IMR-90 (cell line): ENCODE results near the gene SPTBN5. TPM values are rescaled to one million over a fixed set of nuclear protein-coding genes. Genes with fewer than 3 reads are reported as not detected.

Experiments
- ATAC-seq: fragments of 200-7000 bp; cut with Tn5 transposase; 2 replicates; pipeline ENCODE4 v1.9.1; 2020; ENCODE audit warnings: low read depth, mild to moderate bottlenecking, moderate library complexity
- BruUV-seq: library from RNA; stranded (reverse); fragments of 400-500 nt; replicated peaks from 2 replicates; lab custom pipeline; 2021; lab: Mats Ljungman, UMichigan
- CTCF ChIA-PET: fragments of 300-600 bp; formaldehyde crosslinking; extraction: SDS; loops from one replicate; lab custom pipeline; 2021; ENCODE audit warnings: antibody characterized with exemption; lab: Yijun Ruan, JAX
- POLR2A ChIA-PET: fragments of 300-600 bp; sonication (Branson Sonifier 250); formaldehyde crosslinking; loops from one replicate; lab custom pipeline; 2022; ENCODE audit warnings: antibody characterized with exemption; ENCODE audit not compliant: unreplicated experiment; lab: Charles Lee
- DNase-seq: peaks from one replicate; pipeline ENCODE4 v3.0.0; 2013
- H2AFZ ChIP-seq: replicated peaks from 2 replicates; pipeline ENCODE3; 2013; ENCODE audit warnings: low read length, mild to moderate bottlenecking; ENCODE audit not compliant: poor library complexity
- H2AK5ac ChIP-seq: 2 replicates; pipeline ENCODE4 v1.6.1; 2013; ENCODE audit warnings: low read depth, low read length, inconsistent platforms
- H2AK9ac ChIP-seq: replicated peaks from 2 replicates; pipeline ENCODE3; 2013; ENCODE audit warnings: mild to moderate bottlenecking, low read depth, low read length, moderate library complexity; ENCODE audit not compliant: poor library complexity
- H2BK120ac ChIP-seq: 2 replicates; pipeline ENCODE4 v1.6.1; 2013; ENCODE audit warnings: low read depth, low read length, inconsistent platforms
- H2BK15ac ChIP-seq: 3 replicates; pipeline ENCODE4 v1.6.1; 2013; ENCODE audit warnings: low read depth, low read length, inconsistent platforms
- H2BK20ac ChIP-seq: 2 replicates; pipeline ENCODE4 v1.6.1; 2013; ENCODE audit warnings: low read depth, mild to moderate bottlenecking, inconsistent platforms, low read length, moderate library complexity
- H2BK5ac ChIP-seq: 2 replicates; pipeline ENCODE4 v1.6.1; 2013; ENCODE audit warnings: mild to moderate bottlenecking, low read depth, low read length, inconsistent platforms; ENCODE audit not compliant: poor library complexity, severe bottlenecking
- H3K14ac ChIP-seq: replicated peaks from 2 replicates; pipeline ENCODE4 v1.6.1; 2013; ENCODE audit warnings: low read depth, low read length, inconsistent platforms
- H3K18ac ChIP-seq: 2 replicates; pipeline ENCODE4 v1.6.1; 2013; ENCODE audit warnings: low read depth, low read length, control low read depth
- H3K23ac ChIP-seq: 2 replicates; pipeline ENCODE4 v1.6.1; 2013; ENCODE audit warnings: low read depth, low read length, inconsistent platforms
- H3K27ac ChIP-seq: 2 replicates; pipeline ENCODE4 v1.5.1; 2013; ENCODE audit warnings: mild to moderate bottlenecking, control low read depth, low read length; ENCODE audit not compliant: insufficient read depth
- H3K27me3 ChIP-seq: 2 replicates; pipeline ENCODE4 v1.6.1; 2013; ENCODE audit warnings: low read length; ENCODE audit not compliant: control insufficient read depth, insufficient read depth
- H3K36me3 ChIP-seq: 2 replicates; pipeline ENCODE4 v1.6.1; 2013; ENCODE audit warnings: low read length, mixed read lengths; ENCODE audit not compliant: control insufficient read depth, insufficient read depth
- H3K4ac ChIP-seq: 2 replicates; pipeline ENCODE4 v1.6.1; 2013; ENCODE audit warnings: low read depth, low read length, inconsistent platforms
- H3K4me1 ChIP-seq: 2 replicates; pipeline ENCODE4 v1.6.1; 2013; ENCODE audit warnings: low read length, mixed read lengths; ENCODE audit not compliant: control insufficient read depth, insufficient read depth
- H3K4me2 ChIP-seq: 2 replicates; pipeline ENCODE4 v1.6.1; 2013; ENCODE audit warnings: low read depth, mild to moderate bottlenecking, control low read depth, low read length, moderate library complexity
- H3K4me3 ChIP-seq: 2 replicates; pipeline ENCODE4 v1.5.1; 2013; ENCODE audit warnings: low read depth, mild to moderate bottlenecking, control low read depth, low read length, moderate library complexity; ENCODE audit not compliant: insufficient read depth
- H3K56ac ChIP-seq: 2 replicates; pipeline ENCODE4 v1.6.1; 2013; ENCODE audit warnings: low read length, inconsistent platforms; ENCODE audit not compliant: insufficient read depth; ENCODE audit errors: extremely low read depth
- H3K79me1 ChIP-seq, 2 experiments: 2 replicates each; pipeline ENCODE4 v1.6.1; 2013; ENCODE audit warnings: low read length in 2 of 2, inconsistent platforms in 1 of 2, low read depth in 1 of 2
- H3K9ac ChIP-seq: 2 replicates; pipeline ENCODE4 v1.6.1; 2013; ENCODE audit warnings: low read depth, low read length, control low read depth
- H3K9me1 ChIP-seq: 2 replicates; pipeline ENCODE4 v1.6.1; 2013; ENCODE audit warnings: low read length, inconsistent platforms; ENCODE audit not compliant: insufficient read depth
- H3K9me3 ChIP-seq: 2 replicates; pipeline ENCODE4 v1.6.1; 2013; ENCODE audit warnings: low read length; ENCODE audit not compliant: control insufficient read depth, insufficient read depth
- H4K20me1 ChIP-seq: 2 replicates; pipeline ENCODE4 v1.6.1; 2013; ENCODE audit warnings: low read length, inconsistent platforms; ENCODE audit not compliant: insufficient read depth
- H4K5ac ChIP-seq: 2 replicates; pipeline ENCODE4 v1.6.1; 2013; ENCODE audit warnings: mild to moderate bottlenecking, low read depth, low read length, control low read depth
- H4K8ac ChIP-seq, 2 experiments: 2 replicates each; pipeline ENCODE4 v1.6.1; 2013; ENCODE audit warnings: low read depth in 2 of 2, low read length in 2 of 2, control low read depth in 1 of 2, inconsistent platforms in 1 of 2
- H4K91ac ChIP-seq: 2 replicates; pipeline ENCODE4 v1.6.1; 2013; ENCODE audit warnings: low read depth, low read length, inconsistent platforms; ENCODE audit not compliant: insufficient read depth
- CEBPB ChIP-seq: IDR thresholded peaks from 2 replicates; pipeline ENCODE4 v1.6.1; 2012; ENCODE audit warnings: low read depth, low read length, improper control_type of control experiment
- CHD1 ChIP-seq: IDR thresholded peaks from 2 replicates; pipeline ENCODE4 v1.6.1; 2012; ENCODE audit warnings: low read depth, low read length, improper control_type of control experiment
- MAFK ChIP-seq: IDR thresholded peaks from 2 replicates; pipeline ENCODE4 v1.6.1; 2012; ENCODE audit warnings: low read depth, low read length, improper control_type of control experiment
- MAZ ChIP-seq: IDR thresholded peaks from 2 replicates; pipeline ENCODE4 v1.6.1; 2012; ENCODE audit warnings: low read depth, mild to moderate bottlenecking, low read length, improper control_type of control experiment, moderate library complexity, borderline replicate concordance
- MXI1 ChIP-seq: IDR thresholded peaks from 2 replicates; pipeline ENCODE4 v1.6.1; 2012; ENCODE audit warnings: low read depth, mild to moderate bottlenecking, low read length, moderate library complexity, borderline replicate concordance
- NFE2L2 ChIP-seq: fragments of 150-350 bp; IDR thresholded peaks from 2 replicates; pipeline ENCODE4 v1.6.1; 2016; ENCODE audit warnings: low read depth, mild to moderate bottlenecking, low read length
- POLR2A ChIP-seq: IDR thresholded peaks from 2 replicates; pipeline ENCODE4 v1.6.1; 2012; ENCODE audit warnings: mild to moderate bottlenecking, low read depth, low read length
- RAD21 ChIP-seq: IDR thresholded peaks from 2 replicates; pipeline ENCODE4 v1.6.1; 2012; ENCODE audit warnings: low read length, improper control_type of control experiment
- RCOR1 ChIP-seq: IDR thresholded peaks from 2 replicates; pipeline ENCODE4 v1.6.1; 2012; ENCODE audit warnings: mild to moderate bottlenecking, low read length, improper control_type of control experiment; ENCODE audit not compliant: insufficient replicate concordance
- SMC3 ChIP-seq: fragments of 150-350 bp; IDR thresholded peaks from 2 replicates; pipeline ENCODE4 v1.6.1; 2016; ENCODE audit warnings: low read depth, mild to moderate bottlenecking, antibody characterized with exemption, low read length, moderate library complexity
- WGBS, 2 experiments: methylation state at CpG; one replicate each; pipeline versions ENCODE4 v1.1.5 to v1.1.7; 2013; ENCODE audit warnings: missing lambda C conversion rate in 2 of 2; ENCODE audit not compliant: insufficient read length in 1 of 2; ENCODE audit errors: extremely low coverage in 2 of 2; 5-methylcytosine and 5-hydroxymethylcytosine counted together
- dilution Hi-C: fragments of 300-500 bp; cut with HindIII; formaldehyde crosslinking; loops from one replicate; pipeline ENCODE4 v1.14.3; 2018; ENCODE audit warnings: low sequenced_read_pairs; ENCODE audit not compliant: unreplicated experiment
- in situ Hi-C: fragments of 300-500 bp; cut with MboI; formaldehyde crosslinking; loops from 3 replicates; pipeline ENCODE4 v1.14.3; 2019; ENCODE audit warnings: low sequenced_read_pairs, inconsistent platforms, mixed read lengths
- intact Hi-C: fragments of 100-400 bp; cut with micrococcal nuclease; formaldehyde crosslinking; loops from 2 replicates; pipeline ENCODE4 v1.10.0; 2022
- polyA plus RNA-seq, 3 experiments: library from polyadenylated mRNA; depleted of rRNA; stranded (reverse); fragments of >200 nt; gene quantifications; 2 replicates each; pipeline ENCODE4 v1.2.3, GENCODE V29; 2012; ENCODE audit warnings: low replicate concordance in 1 of 3
- total RNA-seq: library from RNA; depleted of rRNA; stranded (reverse); fragments of >200 nt; gene quantifications from 2 replicates; pipeline ENCODE4 v1.2.3, GENCODE V29; 2012
- TF ChIP-seq, protein P1 (sequence below): conservative IDR thresholded peaks from 2 replicates; pipeline ENCODE4 v1.5.1; 2012; ENCODE audit warnings: mild to moderate bottlenecking, low read depth, low read length, improper control_type of control experiment
- TF ChIP-seq, protein P2 (sequence below): fragments of 150-350 bp; IDR thresholded peaks from 2 replicates; pipeline ENCODE4 v1.6.1; 2016; ENCODE audit warnings: low read depth, mild to moderate bottlenecking, low read length, moderate library complexity, borderline replicate concordance
- TF ChIP-seq, protein P3 (sequence below): fragments of 150-350 bp; IDR thresholded peaks from 2 replicates; pipeline ENCODE4 v1.6.1; 2017; ENCODE audit warnings: mild to moderate bottlenecking, antibody characterized with exemption, low read length, low read depth

Gene SPTBN5
- total and polyA plus RNA-seq, 2 of the 4 experiments (the other 2 are of a cell fraction) = under 0.01 to 0.38 TPM

DNA sequence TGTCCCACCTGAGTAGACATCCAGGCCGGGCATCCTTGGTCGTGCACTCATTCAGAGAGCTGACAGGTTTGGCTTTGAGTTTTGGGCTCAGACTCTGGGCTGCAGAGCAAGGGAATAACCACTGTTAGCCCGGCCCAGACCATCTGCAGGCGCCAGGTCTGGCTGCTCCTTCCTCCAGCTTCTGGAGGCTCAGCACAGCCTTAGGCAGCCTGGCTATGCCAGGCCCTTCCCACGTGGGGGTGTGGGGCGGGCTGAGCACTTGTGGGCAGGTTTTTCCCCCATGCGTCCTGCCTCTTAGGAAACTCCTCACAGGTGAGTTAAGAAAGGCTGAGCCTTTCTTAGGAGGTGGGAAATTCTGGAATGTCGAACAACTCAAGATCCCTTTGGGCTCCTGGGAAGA is 44.0 kb downstream of the SPTBN5 start:
- ChIA-PET POLR2A (no interaction called here), CTCF (no interaction called here)
- H4K91ac ChIP-seq = no peak overlapping the region
- H2AK9ac ChIP-seq = no peak overlapping the region
- H3K9me3 ChIP-seq = no peaks in the 10 kb centered on the region
- no peaks in the 10 kb centered on the region for H3K79me1 ChIP-seq
- no peak overlapping the region for H3K56ac ChIP-seq
- H4K20me1 ChIP-seq = no peaks in the 10 kb centered on the region
- no peak overlapping the region for H3K4me2 ChIP-seq
- H4K8ac ChIP-seq = no peak overlapping the region
- TF ChIP-seq, protein P1, sequence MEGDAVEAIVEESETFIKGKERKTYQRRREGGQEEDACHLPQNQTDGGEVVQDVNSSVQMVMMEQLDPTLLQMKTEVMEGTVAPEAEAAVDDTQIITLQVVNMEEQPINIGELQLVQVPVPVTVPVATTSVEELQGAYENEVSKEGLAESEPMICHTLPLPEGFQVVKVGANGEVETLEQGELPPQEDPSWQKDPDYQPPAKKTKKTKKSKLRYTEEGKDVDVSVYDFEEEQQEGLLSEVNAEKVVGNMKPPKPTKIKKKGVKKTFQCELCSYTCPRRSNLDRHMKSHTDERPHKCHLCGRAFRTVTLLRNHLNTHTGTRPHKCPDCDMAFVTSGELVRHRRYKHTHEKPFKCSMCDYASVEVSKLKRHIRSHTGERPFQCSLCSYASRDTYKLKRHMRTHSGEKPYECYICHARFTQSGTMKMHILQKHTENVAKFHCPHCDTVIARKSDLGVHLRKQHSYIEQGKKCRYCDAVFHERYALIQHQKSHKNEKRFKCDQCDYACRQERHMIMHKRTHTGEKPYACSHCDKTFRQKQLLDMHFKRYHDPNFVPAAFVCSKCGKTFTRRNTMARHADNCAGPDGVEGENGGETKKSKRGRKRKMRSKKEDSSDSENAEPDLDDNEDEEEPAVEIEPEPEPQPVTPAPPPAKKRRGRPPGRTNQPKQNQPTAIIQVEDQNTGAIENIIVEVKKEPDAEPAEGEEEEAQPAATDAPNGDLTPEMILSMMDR = no peak
- no peak for TF ChIP-seq POLR2A
- TF ChIP-seq, protein P2, sequence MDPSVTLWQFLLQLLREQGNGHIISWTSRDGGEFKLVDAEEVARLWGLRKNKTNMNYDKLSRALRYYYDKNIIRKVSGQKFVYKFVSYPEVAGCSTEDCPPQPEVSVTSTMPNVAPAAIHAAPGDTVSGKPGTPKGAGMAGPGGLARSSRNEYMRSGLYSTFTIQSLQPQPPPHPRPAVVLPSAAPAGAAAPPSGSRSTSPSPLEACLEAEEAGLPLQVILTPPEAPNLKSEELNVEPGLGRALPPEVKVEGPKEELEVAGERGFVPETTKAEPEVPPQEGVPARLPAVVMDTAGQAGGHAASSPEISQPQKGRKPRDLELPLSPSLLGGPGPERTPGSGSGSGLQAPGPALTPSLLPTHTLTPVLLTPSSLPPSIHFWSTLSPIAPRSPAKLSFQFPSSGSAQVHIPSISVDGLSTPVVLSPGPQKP = no peak
- TF ChIP-seq CHD1 = no peak
- TF ChIP-seq NFE2L2 = no peak
- TF ChIP-seq, protein P3, sequence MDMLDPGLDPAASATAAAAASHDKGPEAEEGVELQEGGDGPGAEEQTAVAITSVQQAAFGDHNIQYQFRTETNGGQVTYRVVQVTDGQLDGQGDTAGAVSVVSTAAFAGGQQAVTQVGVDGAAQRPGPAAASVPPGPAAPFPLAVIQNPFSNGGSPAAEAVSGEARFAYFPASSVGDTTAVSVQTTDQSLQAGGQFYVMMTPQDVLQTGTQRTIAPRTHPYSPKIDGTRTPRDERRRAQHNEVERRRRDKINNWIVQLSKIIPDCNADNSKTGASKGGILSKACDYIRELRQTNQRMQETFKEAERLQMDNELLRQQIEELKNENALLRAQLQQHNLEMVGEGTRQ = no peak
- TF ChIP-seq MAFK = no peak
- TF ChIP-seq CEBPB = no peak
- TF ChIP-seq MAZ = no peak
- no peak for TF ChIP-seq RCOR1
- TF ChIP-seq SMC3 = no peak
- TF ChIP-seq MXI1 = no peak
- no peak for TF ChIP-seq RAD21
- H3K14ac ChIP-seq = no peak overlapping the region
- no peaks in the 10 kb centered on the region; the same call in 1 of the 2 replicates for H3K4me1 ChIP-seq
- H3K18ac ChIP-seq = no peak overlapping the region
- H4K5ac ChIP-seq = no peak overlapping the region
- no peak overlapping the region for H2BK120ac ChIP-seq
- no peak overlapping the region for H3K27ac ChIP-seq
- DNase-seq (no peak), ATAC-seq (no peak)
- H3K23ac ChIP-seq = no peak overlapping the region
- no peak overlapping the region for H2BK15ac ChIP-seq
- H3K9ac ChIP-seq = no peak overlapping the region
- H2AFZ ChIP-seq = no peak overlapping the region
- H2BK20ac ChIP-seq = no peak overlapping the region
- no TSS peak for BruUV-seq
- no peak overlapping the region for H3K4me3 ChIP-seq
- dilution Hi-C loops (no loop called here), in situ Hi-C loops (no loop called here), intact Hi-C loops (no loop called here)
- no peak overlapping the region for H2BK5ac ChIP-seq
- peaks cover 16% of the 10 kb centered on the region for H3K36me3 ChIP-seq
- H3K9me1 ChIP-seq = no peaks in the 10 kb centered on the region
- no peak overlapping the region for H3K4ac ChIP-seq
- WGBS, 2 experiments = 93% methylated on average over 3 of the region's 8 CpGs; no CpG with 5 or more reads in 1 of the 2 experiments
- H3K27me3 ChIP-seq = peaks cover 12% of the 10 kb centered on the region; the same call in 1 of the 2 replicates
- H2AK5ac ChIP-seq = no peak overlapping the region
